NCI-H2227 treated with DMSO at 0.1 percent for 48 hours (cell line): ENCODE measurements around the gene ITGAX.
A peak's percentile ranks its signal among the peaks of the same experiment; 100 is the strongest.
"Not testable (repeated sequence)": the region's sequence is repeated elsewhere in the genome, so short reads cannot be mapped to it uniquely, and the experiment has no call there.

Source experiments
- DNase-seq: peaks from one replicate; lab custom pipeline; 2025; lab: John Stamatoyannopoulos, UW

Gene ITGAX

GRCh38 chr16:31411024-31411844 lies 56.3 kb downstream of the ITGAX start:
- no peak for DNase-seq

- DNase-seq: no peak
These were observed 57.8 kb downstream of the ITGAX start for GRCh38 chr16:31412750-31413149.

DNA sequence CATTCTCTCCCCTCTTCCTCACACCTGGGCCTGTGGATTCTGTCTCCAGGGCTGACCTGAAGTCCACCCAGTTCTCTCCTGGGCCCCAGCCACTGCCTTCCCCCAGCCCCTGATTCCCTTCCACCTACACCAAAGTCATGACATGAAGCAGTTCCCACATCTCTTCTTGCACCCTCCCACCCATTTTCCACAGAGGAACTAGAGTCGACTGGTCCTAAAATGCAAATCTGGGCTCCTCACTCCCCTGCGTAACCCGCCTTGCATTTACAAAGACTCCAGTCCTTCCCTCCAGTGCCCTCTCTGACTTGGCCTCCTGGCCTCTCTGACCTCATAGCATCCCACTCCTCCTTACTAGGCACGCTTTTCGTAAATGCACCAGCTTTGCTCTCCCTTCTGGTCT lies 58.4 kb downstream of the ITGAX start:
- no peak for DNase-seq

DNA sequence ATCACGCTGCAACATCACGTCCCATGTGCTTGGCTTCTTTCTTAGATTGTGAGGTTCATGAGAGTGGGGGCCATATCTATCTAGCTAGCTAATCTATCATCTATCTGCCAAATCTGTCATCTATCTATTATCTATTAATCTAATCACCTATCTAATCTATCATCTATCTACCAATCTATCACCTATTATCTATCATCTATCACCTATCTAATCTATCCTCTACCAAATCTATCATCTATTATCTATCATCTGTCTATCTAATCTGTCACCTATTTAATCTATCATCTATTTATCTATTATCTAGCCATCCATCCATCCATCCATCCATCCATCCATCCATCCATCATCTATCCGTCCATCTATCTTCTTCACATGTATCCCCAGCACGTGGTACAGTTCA lies 59.0 kb downstream of the ITGAX start:
- no peak for DNase-seq

DNA sequence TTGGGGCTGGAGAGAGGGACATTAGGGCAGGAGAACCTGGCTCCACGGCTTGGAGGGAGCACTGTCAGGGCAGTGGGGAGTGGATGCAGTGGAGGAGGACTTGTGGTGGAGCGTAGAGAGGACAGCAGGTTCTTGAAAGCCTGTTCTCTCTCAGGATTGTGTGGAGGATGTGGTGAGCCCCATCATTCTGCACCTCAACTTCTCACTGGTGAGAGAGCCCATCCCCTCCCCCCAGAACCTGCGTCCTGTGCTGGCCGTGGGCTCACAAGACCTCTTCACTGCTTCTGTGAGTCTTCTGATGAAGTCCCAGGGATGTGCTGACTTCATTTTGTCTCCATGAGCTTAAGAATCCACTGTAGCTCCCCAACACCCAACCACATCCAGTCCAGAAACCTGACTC lies 59.7 kb downstream of the ITGAX start:
- DNase-seq: no peak

DNA sequence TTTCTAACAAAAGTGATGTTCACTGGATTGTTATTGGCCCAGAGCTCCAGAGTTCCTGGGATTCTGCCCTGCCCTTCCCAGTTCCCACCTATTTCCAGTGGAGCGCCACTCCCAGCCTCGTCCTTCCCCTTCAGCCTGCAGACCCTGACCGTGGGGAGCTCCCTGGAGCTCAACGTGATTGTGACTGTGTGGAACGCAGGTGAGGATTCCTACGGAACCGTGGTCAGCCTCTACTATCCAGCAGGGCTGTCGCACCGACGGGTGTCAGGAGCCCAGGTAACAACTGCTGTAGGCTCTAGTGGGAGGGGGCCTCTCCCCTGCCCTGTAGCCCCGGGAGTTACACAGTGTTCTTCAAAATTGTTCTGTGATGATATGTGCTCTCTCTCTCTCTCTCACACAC lies 61.4 kb downstream of the ITGAX start:
- DNase-seq: no peak

DNA sequence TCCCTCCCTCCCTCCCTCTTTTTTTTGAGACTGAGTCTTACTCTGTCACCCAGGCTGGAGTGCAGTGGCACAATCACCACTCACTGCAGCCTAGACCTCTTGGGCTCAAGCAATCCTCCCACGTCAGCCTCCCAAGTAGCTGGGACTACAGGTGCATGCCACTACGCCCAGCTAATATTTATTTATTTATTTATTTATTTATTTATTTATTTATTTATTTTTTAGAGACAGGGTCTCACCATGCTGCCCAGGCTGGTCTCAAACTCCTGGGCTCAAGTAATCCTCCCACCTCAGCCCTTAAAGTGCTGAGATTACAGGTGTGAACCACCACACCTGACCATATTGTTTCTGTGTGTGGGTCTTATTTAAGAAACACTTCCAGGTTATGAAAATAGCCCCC lies 62.1 kb downstream of the ITGAX start:
- DNase-seq: not testable (repeated sequence)

- no peak for DNase-seq
These were observed 62.9 kb downstream of the ITGAX start for GRCh38 chr16:31417916-31418315.

DNA sequence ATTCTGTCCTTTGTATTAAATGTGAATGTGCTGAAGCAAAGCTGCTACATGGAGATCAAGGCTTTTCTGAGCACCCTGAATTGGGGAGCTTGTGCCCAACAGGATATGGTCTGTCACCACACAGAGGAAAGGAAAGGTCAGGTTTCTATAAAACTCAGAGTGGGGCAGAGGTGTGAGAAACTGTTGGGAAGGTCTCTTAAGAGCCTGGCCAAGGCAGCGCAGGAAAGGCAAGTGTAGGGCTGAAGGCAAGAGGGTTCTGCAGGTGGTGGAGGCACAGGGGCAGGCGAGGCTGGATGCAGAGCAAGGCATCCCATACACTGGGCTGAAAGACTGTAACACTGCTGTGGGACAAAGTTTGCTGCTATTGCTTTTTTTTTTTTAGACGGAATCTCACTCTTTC lies 65.1 kb downstream of the ITGAX start:
- no peak for DNase-seq

GRCh38 chr16:31421587-31421986 lies 66.6 kb downstream of the ITGAX start:
- no peak for DNase-seq

- no peak for DNase-seq
These were observed 68.3 kb downstream of the ITGAX start for GRCh38 chr16:31423241-31423640.

DNA sequence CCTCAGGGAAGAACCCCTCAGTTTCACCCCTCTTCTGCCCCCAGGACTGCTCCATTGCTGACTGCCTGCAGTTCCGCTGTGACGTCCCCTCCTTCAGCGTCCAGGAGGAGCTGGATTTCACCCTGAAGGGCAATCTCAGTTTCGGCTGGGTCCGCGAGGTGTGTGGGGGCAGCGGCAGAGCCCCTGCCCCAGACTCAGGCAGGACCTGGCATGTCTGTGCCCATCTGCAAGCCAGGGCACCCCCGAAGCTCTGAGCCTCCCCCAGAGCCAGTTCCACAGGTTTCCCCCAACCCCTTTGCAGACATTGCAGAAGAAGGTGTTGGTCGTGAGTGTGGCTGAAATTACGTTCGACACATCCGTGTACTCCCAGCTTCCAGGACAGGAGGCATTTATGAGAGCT lies 68.8 kb downstream of the ITGAX start:
- DNase-seq: no peak

- DNase-seq: peak; percentile 69
These were observed 72.7 kb downstream of the ITGAX start for GRCh38 chr16:31427441-31428278.

DNA sequence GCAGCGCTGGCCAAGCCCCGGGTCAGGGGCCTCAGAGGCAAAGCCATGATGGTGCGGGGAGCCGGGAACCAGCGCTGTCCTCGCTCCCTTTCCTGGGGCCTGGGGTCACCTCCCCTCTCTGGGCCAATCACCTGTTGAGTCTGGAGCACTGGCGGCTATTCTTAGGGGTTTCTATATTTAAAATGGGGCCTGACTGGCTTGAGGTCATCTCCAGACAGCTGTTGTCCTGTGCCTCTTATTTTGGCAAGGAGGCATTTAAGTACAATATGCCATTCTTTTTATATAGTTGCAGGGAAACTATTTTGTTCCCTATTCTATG lies 73.3 kb downstream of the ITGAX start, which contains the start of gene COX6A2:
COX6A2 (minus strand) TSS at position 82 of the 319 bp plus-strand sequence; CDS start at position 47, 35 bp downstream.
- DNase-seq: no peak

- no peak for DNase-seq
These were observed 73.8 kb downstream of the ITGAX start for GRCh38 chr16:31428638-31429247.

DNA sequence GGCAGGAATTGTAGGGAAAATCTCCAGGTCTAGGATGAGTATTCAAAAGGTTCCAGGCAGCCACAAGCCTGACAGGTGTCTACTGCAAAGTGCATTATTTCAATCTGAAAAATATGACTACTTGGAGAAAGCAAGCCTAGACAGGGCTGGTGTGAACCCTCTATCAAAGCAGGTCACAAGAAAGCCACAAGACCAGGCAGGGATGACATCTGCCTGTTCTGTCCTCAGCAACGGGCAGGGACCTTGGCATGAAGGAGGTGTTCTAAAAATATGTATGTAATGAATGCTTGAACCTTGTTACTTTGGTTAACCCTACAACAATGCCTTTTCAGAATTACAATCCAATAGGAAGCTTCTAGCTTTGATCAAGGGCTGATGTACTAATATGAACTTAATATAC lies 74.3 kb downstream of the ITGAX start:
- DNase-seq: no peak

DNA sequence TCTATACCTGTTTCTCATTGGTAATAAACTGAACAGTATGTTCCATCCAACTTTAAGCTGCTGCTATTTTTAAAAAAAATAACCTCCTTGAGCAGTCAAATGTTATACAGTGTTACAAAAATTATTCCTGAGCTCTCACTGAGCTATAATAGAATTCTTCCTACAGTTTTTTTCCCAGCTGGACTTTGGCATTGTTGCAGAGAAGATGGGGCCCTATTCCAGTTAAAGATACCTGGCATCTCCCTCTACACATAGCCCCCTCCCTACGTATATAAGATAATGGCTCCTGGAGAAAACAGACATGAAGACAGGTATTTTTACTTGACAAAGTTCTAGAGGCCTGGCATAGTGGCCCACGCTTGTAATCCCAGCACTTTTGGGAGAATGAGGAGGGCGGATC lies 74.8 kb downstream of the ITGAX start:
- no peak for DNase-seq

DNA sequence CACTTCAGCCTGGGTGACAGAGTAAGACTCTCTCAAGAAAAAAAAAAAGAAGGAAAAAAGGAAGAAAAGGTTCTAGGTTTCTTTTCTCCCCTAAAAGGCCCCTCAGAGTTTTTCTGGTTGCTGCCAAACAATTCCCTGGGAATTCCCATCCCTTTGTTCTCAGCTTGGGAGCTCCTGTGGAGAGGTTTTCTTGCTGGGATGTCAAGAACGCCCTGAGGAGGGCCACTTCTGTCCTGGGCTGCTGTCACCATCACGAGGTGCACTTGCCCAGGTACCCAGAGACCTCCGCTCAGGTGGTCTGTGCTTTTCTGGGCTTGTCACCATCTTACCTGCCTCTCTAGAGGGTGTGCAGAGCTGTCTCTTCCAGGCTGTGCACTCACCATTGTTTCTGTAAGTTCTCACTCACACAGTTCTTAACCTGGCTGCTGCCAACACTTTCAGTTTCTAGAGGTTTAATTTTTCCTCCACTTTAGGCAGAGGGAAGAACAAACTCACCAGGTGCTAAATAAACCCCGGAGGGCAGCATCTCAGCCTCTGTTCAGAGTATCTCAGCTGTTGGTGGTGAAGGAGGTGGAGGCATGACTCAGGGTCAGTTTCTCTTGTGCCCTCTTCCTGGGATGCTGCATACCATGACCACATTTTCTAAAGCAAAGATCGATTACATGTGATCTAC lies 75.5 kb downstream of the ITGAX start:
- no peak for DNase-seq
